Renal cortical epithelial cell (primary cell): ENCODE results near the gene ODF4. TPM values are rescaled to one million over a fixed set of nuclear protein-coding genes. Genes with fewer than 3 reads are reported as not detected.
"Not testable (repeated sequence)": the region's sequence is repeated elsewhere in the genome, so short reads cannot be mapped to it uniquely, and the experiment has no call there.

Experiments used
- DNase-seq: peaks from one replicate; pipeline ENCODE4 v3.0.0-alpha.2; 2011; ENCODE audit warnings: low read depth
- total RNA-seq: library from RNA; depleted of rRNA; stranded (reverse); fragments of >200 nt; gene quantifications from 2 replicates; pipeline ENCODE4 v1.2.3, GENCODE V29; 2014

The ODF4 gene
- total RNA-seq, 1 donor from 2014 or later, result not detected

GRCh38 chr17:8368193-8368592 lies 28.6 kb downstream of the ODF4 start:
- no peak for DNase-seq

DNA sequence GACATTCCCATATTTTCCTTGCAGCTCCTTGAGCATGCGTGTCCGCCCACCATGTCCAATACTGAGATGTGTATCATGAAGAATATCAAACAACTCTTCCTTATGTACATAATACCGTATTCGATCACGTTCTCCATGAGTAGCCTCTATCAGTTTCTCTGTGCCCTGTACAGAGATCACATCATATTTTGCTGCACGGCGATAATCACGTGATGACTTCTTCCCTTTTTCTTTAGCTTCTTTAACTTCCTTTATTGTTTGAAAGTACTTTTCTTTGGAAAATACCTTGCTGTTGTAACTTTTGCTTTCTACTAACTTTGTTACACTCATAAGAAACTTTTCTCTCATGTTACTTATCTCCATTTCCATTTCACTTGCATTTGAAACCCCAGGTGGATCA lies 30.3 kb downstream of the ODF4 start:
- DNase-seq, result no peak

DNA sequence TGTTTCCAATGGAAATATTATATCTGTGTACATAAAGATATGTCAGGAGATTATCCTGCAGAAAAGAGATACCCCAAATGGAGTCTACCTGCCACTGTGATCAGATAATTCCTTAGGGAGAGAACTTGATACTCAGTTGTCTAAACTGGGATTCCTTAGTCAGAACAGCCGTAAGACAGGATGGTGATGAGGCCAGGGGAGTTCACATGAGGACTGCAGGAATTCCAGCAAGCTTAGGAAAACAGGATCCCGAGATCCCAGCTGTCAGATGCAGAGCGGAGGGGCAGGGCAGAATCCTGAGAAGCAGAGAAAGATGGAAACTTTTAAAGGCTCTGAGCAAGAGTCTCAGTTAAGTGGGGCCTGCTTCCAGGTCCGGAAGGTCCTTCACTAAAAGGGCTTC lies 32.1 kb downstream of the ODF4 start:
- DNase-seq, result no peak

- no peak for DNase-seq
Measured at GRCh38 chr17:8372422-8372821, 32.8 kb downstream of the ODF4 start.

- not testable (repeated sequence) for DNase-seq
Measured at GRCh38 chr17:8373856-8374255, 34.2 kb downstream of the ODF4 start.

- peak; percentile 65 for DNase-seq
Measured at GRCh38 chr17:8375738-8376259, 36.2 kb downstream of the ODF4 start.

DNA sequence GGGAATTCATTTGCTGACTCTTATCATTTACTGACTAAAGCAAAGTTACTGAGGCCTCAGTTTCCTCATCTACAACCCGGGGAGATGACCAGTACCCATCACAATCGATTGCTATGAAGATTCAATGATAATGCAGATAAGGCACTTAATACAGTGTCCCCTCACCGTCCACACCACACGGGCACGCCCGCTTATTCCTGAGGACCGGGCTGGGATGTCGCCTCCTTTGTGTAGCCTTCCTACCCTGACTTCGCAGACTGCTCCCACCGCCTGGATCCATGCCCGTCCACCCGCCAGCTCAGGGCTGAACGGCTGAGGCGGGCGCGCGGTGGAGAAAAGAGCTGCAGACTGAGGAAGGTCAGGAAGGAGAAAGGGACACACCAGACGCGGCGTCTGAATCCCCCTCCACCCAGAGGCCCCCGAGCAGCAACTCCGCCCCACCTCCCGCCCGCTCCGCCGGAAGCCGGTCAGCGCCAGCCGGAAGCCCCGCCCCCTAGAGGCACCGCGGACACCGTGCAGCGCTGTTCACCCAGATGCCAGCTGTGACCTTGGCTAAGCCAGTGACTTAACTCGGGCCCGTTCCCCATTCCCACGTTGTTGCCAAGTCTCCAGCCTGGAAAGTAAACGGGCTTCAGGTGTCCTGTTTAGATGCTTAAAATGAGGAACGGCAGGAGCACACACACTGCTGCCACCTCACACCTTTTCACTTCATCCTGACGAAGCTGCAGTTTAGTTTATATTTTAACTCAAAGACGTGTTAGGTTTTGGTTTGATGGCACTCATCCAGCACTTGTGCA lies 36.8 kb downstream of the ODF4 start, which contains the start of gene KRABD2:
KRABD2 (minus strand) TSS at position 434 of the 797 bp plus-strand sequence.
- DNase-seq, result peak; percentile 65

- no peak for DNase-seq
Measured at GRCh38 chr17:8377422-8377821, 37.8 kb downstream of the ODF4 start.

DNA sequence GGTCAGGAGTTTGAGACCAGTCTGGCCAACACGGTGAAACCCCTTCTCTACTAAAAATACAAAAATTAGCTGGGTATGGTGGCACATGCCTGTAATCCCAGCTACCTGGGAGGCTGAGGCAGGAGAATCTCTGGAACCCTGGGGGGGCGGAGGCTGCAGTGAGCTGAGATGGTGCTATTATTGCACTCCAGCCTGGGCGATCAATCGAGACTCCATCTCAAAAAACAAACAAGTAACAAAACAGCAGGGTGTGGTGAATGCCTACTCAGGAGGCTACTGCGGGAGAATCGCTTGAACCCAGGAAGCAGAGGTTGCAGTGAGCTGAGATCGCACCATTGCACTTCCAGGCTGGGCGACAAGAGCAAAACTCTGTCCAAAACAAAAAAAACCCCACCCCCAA lies 38.5 kb downstream of the ODF4 start:
- DNase-seq, result not testable (repeated sequence)

DNA sequence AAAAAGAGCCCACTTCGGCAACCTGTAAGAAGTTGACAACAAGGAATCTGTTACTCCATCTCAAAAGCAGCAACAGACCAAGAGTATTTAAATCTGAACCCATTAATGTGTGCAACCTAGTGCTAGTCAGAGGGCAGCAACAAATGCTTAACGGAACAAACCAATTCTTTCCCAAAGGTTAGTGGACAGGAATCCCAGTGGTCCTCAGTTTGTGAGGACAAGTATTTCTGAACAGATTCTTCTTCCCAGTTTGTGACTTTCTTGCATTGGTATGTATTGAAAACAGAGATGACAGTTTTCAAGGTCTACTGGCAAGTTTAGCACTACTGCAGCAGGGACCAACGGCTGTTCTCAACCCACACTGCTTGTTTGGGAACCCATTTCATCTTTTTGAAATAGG lies 40.4 kb downstream of the ODF4 start:
- no peak for DNase-seq

DNA sequence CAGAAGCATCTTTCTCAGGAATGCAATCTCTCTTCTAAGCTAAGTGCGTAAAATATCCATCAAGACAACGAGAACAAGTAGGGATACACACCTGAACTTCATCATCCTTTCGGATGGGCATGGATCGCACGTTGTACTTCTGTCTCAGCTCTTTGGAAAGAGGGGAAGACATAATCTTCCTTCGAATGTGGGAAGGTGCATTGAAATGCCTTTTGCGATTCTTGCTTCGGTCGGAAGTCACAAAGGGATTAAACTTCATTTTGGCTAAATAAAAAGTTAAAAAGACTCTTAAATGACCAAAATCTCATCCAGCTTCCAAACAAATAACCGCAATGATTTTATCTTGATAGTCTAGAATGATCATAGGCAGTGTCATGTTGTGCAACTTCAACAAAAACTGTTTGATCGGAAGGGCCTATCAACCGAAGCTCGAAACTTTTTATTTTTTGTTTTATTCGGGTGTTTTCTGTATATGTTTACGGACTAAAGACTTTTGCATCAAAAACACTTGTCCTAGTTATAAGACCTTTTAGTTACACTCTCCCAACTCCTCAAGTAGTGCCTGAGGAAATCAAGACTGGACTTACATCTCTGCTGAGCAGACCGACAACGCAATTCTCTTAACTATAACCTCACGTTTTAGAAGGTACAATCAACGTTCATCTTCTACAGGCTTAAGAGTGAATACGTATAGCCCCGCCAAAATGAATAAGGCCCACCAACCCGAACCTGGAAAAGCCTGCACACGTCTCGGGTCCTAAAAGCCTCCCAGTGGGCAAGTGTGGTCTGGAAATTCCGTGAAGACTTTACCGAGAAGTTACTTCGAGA lies 42.6 kb downstream of the ODF4 start:
- no peak for DNase-seq

GRCh38 chr17:8382880-8383142 lies 43.2 kb downstream of the ODF4 start:
- DNase-seq, result no peak

DNA sequence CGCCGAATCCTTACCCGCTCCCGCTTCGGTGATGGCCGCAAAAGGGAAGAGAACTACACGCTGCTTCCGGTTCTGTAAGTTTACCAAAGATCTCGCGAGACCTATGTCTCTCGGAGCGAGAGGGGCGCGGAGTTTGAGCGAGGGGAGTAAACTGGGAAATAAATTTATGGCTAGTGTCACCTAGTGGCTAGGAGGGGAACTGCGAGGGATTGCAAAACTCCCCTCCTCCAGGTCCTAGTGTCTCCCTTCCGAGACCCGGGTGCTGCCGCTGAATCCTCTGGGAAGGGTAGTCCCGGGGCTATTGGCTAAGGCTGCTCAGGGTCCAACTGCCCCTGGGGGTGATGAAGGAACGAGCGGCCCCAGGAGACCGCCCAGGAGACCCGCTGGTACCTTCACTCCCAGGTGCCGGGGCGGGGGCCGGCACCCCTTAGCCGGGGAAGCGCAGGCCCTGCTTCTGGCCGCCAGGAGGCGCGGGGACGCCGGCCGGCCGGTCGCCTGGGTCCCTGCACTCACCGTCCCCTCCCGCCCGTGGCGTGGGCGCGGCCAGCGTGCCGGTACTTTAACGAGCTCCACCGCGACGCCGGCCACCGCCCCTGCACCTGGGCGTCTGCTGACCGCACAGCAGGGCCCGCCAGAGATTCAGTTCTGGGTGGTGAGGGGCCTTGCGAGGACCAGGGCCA lies 43.6 kb downstream of the ODF4 start, which contains the start of gene RPL26:
RPL26 (minus strand) TSS at position 51 of the 680 bp plus-strand sequence. CDS start 883 bp downstream, outside the sequence.
- DNase-seq, result peak; percentile 97

DNA sequence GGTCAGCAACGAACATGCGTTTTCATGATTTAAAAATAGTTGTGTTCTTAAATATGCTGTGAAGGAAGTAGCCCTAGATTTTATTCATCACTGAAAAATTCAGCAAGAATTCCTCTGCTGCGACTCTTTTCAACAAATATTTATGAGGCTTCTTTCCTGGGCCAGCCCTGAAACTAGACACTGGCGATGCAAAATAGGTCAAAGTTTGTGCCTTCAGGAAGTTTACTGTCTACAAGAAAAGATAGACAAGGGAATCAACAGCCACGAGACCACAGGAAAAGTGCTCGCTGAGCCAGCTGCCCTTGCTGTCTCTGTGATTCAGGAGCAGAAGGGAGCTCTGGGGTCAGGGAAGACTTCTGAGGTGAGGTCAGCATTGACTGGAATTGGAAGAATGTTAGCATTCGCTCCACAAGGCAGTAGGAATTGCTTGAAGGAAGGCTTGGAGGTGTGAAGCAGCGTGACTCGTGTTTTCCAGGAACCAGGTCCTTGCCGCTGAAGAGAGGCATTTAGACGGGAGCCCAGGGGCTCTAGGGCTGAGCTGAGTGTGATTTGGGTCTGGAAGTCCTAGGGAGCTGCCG lies 45.2 kb downstream of the ODF4 start:
- DNase-seq, result peak; percentile 94

DNA sequence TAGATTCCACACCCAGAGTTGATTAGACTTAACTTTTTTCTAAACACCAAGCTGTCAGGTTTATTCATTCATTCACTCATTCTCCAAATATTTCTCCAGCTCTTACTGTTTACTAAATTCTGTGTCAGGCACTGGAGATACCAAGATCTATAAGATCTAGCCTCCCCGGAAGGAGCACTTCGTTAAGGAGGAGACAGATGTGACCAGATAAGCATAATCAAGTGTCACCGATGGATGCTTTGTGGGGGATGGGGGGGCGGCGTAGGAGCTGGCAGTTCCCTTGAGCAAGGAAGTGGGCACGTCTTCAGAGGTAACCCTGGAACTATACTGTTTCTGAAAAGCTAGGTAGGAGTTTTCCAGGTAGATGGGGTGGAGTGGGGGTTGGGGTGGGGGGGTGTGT lies 47.2 kb downstream of the ODF4 start:
- no peak for DNase-seq

- DNase-seq, result no peak
Measured at GRCh38 chr17:8387914-8388651, 48.4 kb downstream of the ODF4 start.

DNA sequence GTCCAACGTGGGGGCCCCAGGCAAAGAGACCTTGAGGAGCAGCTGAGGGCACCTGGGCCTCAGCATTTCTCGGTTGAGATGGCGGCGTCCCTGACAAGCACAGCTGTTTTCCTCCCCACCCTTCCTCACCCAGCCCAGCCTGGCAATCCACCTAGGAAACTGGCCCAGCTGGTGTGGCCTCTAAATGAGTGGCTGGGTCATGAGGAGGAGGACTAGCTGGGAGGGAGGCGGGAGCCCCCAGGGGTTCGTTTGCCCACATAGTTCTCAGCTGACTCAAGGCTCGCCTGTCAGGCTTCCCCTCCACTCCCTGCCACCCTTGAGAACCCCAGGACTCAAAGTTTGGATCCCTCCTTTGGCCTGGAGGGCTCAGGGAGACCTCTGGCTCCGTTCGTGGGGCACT lies 52.1 kb downstream of the ODF4 start:
- peak; percentile 13 for DNase-seq

- DNase-seq, result no peak
Measured at GRCh38 chr17:8392274-8392673, 52.6 kb downstream of the ODF4 start.

- no peak for DNase-seq
Measured at GRCh38 chr17:8392674-8393469, 53.2 kb downstream of the ODF4 start.
